Measurements from ENCODE around the gene GABRA1. TPM values are rescaled to one million over a fixed set of nuclear protein-coding genes. Genes with fewer than 3 reads are reported as not detected.

The GABRA1 gene
- total and polyA plus RNA-seq, 2 donors (not counting 3 experiments of a cell fraction or from before 2014, with no cell fraction given) = not detected

- dilution Hi-C loops (cut with MboI; ENCODE audit: extremely low pct_ligation_motif_present, low sequenced_read_pairs) (no loop called here), intact Hi-C loops (cut with micrococcal nuclease) (no loop called here)
- Histone ChIP-seq H3K79me2 (ENCODE audit: control insufficient read depth, insufficient read depth, low read length) (no peaks in the 10 kb centered on the region), H3K36me3 (ENCODE audit: control insufficient read depth in 2 of 2, extremely low read depth in 1 of 2, insufficient read depth in 2 of 2, low read length in 2 of 2) (no peaks in the 10 kb centered on the region), H3K4me1 (ENCODE audit: control insufficient read depth, extremely low read depth, insufficient read depth, low read length) (no peaks in the 10 kb centered on the region), H3K9me3 (replicated peaks; ENCODE audit: control insufficient read depth, insufficient read depth, low read length) (no peaks in the 10 kb centered on the region), H3K9ac (replicated peaks; ENCODE audit: extremely low read depth, insufficient read depth, low read length) (no peak overlapping the region), H3K9me1 (replicated peaks; ENCODE audit: control insufficient read depth, extremely low read depth, insufficient read depth, low read length) (no peaks in the 10 kb centered on the region), H3K4me2 (ENCODE audit: insufficient read depth, low read length) (no peak overlapping the region), H2AFZ (ENCODE audit: low read depth, low read length) (no peak overlapping the region), H3K27ac (ENCODE audit: insufficient read depth, low read depth, low read length) (no peak overlapping the region), H3K4me3 (replicated peaks in 1 of 3; ENCODE audit: insufficient read depth in 1 of 3, low read depth in 1 of 3, low read length in 3 of 3) (no peak overlapping the region), H3K27me3 (ENCODE audit: control insufficient read depth in 2 of 2, insufficient read depth in 2 of 2, low read length in 2 of 2) (no peaks in the 10 kb centered on the region), H4K20me1 (replicated peaks; ENCODE audit: control insufficient read depth, extremely low read depth, insufficient read depth, low read length) (no peaks in the 10 kb centered on the region)
- BruUV-seq (replicated peaks) = no TSS peak
- ChIA-PET CTCF (no interaction called here), POLR2A (no interaction called here)
- DNase-seq (ENCODE audit: low read depth, low spot score) = no peak
- TF ChIP-seq MYC (IDR thresholded peaks at IDR 0.05; ENCODE audit: low read depth, low read length) = no peak
- no peak for TF ChIP-seq FOS (IDR thresholded peaks at IDR 0.05; ENCODE audit: borderline replicate concordance, insufficient read depth, low read length)
- no peak for TF ChIP-seq JUN (IDR thresholded peaks at IDR 0.05; ENCODE audit: borderline replicate concordance, insufficient read depth, insufficient read length, low read depth)
- TF ChIP-seq POLR2AphosphoS5 (IDR thresholded peaks at IDR 0.05; ENCODE audit: insufficient read depth, low read depth, low read length) = no peak
- TF ChIP-seq, protein P1, sequence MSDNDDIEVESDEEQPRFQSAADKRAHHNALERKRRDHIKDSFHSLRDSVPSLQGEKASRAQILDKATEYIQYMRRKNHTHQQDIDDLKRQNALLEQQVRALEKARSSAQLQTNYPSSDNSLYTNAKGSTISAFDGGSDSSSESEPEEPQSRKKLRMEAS (IDR thresholded peaks at IDR 0.05; ENCODE audit: insufficient read depth, insufficient read length) = no peak
- TF ChIP-seq, protein P2, sequence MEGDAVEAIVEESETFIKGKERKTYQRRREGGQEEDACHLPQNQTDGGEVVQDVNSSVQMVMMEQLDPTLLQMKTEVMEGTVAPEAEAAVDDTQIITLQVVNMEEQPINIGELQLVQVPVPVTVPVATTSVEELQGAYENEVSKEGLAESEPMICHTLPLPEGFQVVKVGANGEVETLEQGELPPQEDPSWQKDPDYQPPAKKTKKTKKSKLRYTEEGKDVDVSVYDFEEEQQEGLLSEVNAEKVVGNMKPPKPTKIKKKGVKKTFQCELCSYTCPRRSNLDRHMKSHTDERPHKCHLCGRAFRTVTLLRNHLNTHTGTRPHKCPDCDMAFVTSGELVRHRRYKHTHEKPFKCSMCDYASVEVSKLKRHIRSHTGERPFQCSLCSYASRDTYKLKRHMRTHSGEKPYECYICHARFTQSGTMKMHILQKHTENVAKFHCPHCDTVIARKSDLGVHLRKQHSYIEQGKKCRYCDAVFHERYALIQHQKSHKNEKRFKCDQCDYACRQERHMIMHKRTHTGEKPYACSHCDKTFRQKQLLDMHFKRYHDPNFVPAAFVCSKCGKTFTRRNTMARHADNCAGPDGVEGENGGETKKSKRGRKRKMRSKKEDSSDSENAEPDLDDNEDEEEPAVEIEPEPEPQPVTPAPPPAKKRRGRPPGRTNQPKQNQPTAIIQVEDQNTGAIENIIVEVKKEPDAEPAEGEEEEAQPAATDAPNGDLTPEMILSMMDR (IDR thresholded peaks at IDR 0.05; ENCODE audit: extremely low read depth in 1 of 2, insufficient read depth in 1 of 2, low read depth in 1 of 2, low read length in 2 of 2) = no peak
- TF ChIP-seq GATA2 (IDR thresholded peaks at IDR 0.05; ENCODE audit: insufficient read depth, insufficient read length, low read depth, low read length) = no peak
- no peak for TF ChIP-seq POLR2A (IDR thresholded peaks at IDR 0.05; ENCODE audit: low read depth, low read length)
- TF ChIP-seq EZH2 (IDR thresholded peaks at IDR 0.05; ENCODE audit: borderline replicate concordance, low read depth, low read length, severe bottlenecking) = no peak
- no peak for FAIRE-seq
Observed at GRCh38 chr5:161921781-161922180, 73.9 kb downstream of the GABRA1 start.

Measured in endothelial cell of umbilical vein (primary cell).